PFSK-1 (cell line): ENCODE measurements around the gene AGTPBP1.

ENCODE experiments used
- FOXP2 ChIP-seq: optimal IDR thresholded peaks from 2 replicates; pipeline ENCODE3; 2011; ENCODE audit warnings: borderline replicate concordance, control low read depth, inconsistent platforms; ENCODE audit not compliant: insufficient read depth; ENCODE audit errors: extremely low read length, extremely low read depth
- POLR2AphosphoS5 ChIP-seq: IDR thresholded peaks from 2 replicates; pipeline ENCODE4 v1.6.1; 2012; ENCODE audit warnings: low read depth, mild to moderate bottlenecking, control low read depth, low read length, moderate library complexity
- REST ChIP-seq, 2 experiments: IDR thresholded peaks; 2 replicates each; pipeline versions ENCODE4 v1.6.1 to v1.8.0; 2011 to 2012; ENCODE audit warnings: low read depth in 2 of 2, low read length in 2 of 2, control low read depth in 1 of 2, inconsistent platforms in 1 of 2, mild to moderate bottlenecking in 1 of 2, moderate library complexity in 1 of 2; ENCODE audit not compliant: insufficient read depth in 1 of 2
- SIN3A ChIP-seq: IDR thresholded peaks from 2 replicates; pipeline ENCODE4 v1.6.1; 2012; ENCODE audit warnings: mild to moderate bottlenecking, low read length, moderate library complexity, borderline replicate concordance; ENCODE audit not compliant: insufficient read depth
- TAF1 ChIP-seq: IDR thresholded peaks from 2 replicates; pipeline ENCODE4 v1.6.1; 2012; ENCODE audit warnings: low read length, control low read depth, borderline replicate concordance; ENCODE audit not compliant: insufficient read depth

The AGTPBP1 gene

DNA sequence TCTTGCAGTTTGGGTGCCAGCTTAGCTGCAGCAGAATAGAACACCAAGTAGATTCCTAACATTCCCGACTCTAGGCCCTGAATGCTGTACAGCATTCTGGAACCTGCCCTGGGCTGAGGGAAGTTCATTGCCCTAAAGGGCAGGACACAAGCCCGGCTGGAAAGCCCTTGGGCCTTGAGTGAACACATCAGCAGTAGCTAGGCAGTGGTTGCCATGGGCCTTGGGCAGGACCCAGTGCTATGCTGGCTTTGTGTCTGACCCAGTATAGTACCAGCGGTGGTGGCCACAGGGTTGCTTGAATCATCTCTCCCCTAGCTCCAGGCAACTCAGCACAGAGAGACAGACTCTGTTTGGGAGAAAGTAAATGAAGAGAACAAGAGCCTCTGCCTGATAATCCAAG is 137.8 kb downstream of the AGTPBP1 start:
- TF ChIP-seq REST (IDR thresholded peaks at IDR 0.05; ENCODE audit: insufficient read depth in 1 of 2, low read depth in 2 of 2, low read length in 2 of 2) (no peak), SIN3A (no peak), TAF1 (no peak), FOXP2 (no peak), POLR2AphosphoS5 (no peak)

DNA sequence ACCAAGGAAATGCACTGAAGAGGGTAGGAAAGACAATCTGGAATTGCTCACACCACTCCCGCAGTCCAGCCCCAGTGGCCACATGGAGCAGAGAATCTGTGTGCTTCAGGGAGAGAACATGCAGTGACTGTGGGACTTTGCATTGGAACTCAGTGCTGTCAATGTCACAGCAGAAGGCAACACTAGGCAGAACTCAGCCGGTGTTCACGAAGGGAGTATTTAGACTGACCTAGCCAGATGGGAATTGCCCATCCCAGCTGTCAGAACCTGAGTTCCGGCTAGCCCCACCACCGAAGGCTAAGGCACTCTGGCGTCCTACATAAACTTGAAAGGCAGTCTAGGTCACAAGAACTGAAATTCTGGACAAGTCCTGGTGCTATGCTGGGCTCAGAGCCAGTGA is 139.0 kb downstream of the AGTPBP1 start:
- TF ChIP-seq POLR2AphosphoS5 (no peak), REST (IDR thresholded peaks at IDR 0.05; ENCODE audit: insufficient read depth in 1 of 2, low read depth in 2 of 2, low read length in 2 of 2) (no peak), FOXP2 (no peak), SIN3A (no peak), TAF1 (no peak)

- TF ChIP-seq TAF1 (no peak), SIN3A (no peak), POLR2AphosphoS5 (no peak), FOXP2 (no peak), REST (IDR thresholded peaks at IDR 0.05; ENCODE audit: insufficient read depth in 1 of 2, low read depth in 2 of 2, low read length in 2 of 2) (no peak)
Measured at GRCh38 chr9:85600675-85601263, 141.0 kb downstream of the AGTPBP1 start.

- TF ChIP-seq TAF1 (no peak), SIN3A (no peak), POLR2AphosphoS5 (no peak), FOXP2 (no peak), REST (IDR thresholded peaks at IDR 0.05; ENCODE audit: insufficient read depth in 1 of 2, low read depth in 2 of 2, low read length in 2 of 2) (no peak)
Measured at GRCh38 chr9:85599540-85600105, 142.1 kb downstream of the AGTPBP1 start.

GRCh38 chr9:85594316-85594715 is 147.4 kb downstream of the AGTPBP1 start:
- TF ChIP-seq TAF1 (no peak), FOXP2 (no peak), REST (IDR thresholded peaks at IDR 0.05; ENCODE audit: insufficient read depth in 1 of 2, low read depth in 2 of 2, low read length in 2 of 2) (no peak), SIN3A (no peak), POLR2AphosphoS5 (no peak)
